Thyroid gland (tissue), 4 donors: ENCODE results near the gene SAP130.

Experiments
- POLR2A ChIP-seq, 2 donors: fragments of 450-650 bp; IDR thresholded peaks; one replicate each; pipeline ENCODE4 v1.6.1; 2017; ENCODE audit warnings: antibody characterized with exemption in 2 of 2, mild to moderate bottlenecking in 2 of 2, moderate library complexity in 1 of 2
- TF ChIP-seq, protein P1 (sequence below), 6 experiments: fragments of 200-600 bp in 3 of 6; fragments of 450-650 bp in 3 of 6; sonication (generic) in 3 of 6; IDR thresholded peaks; one replicate each; pipeline ENCODE4 v1.5.1; 2016 to 2019; ENCODE audit warnings: antibody characterized with exemption in 6 of 6, mild to moderate bottlenecking in 2 of 6, inconsistent platforms in 1 of 6, moderate library complexity in 1 of 6

GRCh38 chr2:127906206-127906926 is 121.5 kb downstream of the SAP130 start:
- TF ChIP-seq, protein P1, sequence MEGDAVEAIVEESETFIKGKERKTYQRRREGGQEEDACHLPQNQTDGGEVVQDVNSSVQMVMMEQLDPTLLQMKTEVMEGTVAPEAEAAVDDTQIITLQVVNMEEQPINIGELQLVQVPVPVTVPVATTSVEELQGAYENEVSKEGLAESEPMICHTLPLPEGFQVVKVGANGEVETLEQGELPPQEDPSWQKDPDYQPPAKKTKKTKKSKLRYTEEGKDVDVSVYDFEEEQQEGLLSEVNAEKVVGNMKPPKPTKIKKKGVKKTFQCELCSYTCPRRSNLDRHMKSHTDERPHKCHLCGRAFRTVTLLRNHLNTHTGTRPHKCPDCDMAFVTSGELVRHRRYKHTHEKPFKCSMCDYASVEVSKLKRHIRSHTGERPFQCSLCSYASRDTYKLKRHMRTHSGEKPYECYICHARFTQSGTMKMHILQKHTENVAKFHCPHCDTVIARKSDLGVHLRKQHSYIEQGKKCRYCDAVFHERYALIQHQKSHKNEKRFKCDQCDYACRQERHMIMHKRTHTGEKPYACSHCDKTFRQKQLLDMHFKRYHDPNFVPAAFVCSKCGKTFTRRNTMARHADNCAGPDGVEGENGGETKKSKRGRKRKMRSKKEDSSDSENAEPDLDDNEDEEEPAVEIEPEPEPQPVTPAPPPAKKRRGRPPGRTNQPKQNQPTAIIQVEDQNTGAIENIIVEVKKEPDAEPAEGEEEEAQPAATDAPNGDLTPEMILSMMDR (IDR thresholded peaks at IDR 0.05), result no peak
- TF ChIP-seq POLR2A (IDR thresholded peaks at IDR 0.05), result no peak
